Left lung (tissue), 10 donors: Measurements from ENCODE around the gene CSRP1. TPM values are rescaled to one million over a fixed set of nuclear protein-coding genes. Genes with fewer than 3 reads are reported as not detected.

Experiments used
- ATAC-seq: fragments of 200-7000 bp; cut with Tn5 transposase; one replicate; pipeline ENCODE4 v1.9.1; 2020; ENCODE audit warnings: moderate library complexity
- DNase-seq, 4 donors: peaks; one replicate each; pipeline ENCODE4 v3.0.0-alpha.2; 2013 to 2020
- H3K27ac ChIP-seq, 2 donors: fragments of 200-600 bp; sonication (generic) in 1 of 2; one replicate each; pipeline versions ENCODE4 v1.5.0 to v1.8.0; 2020 to 2021
- H3K27me3 ChIP-seq, 2 donors: fragments of 200-600 bp; sonication (generic) in 1 of 2; one replicate each; pipeline versions ENCODE4 v1.5.0 to v1.8.0; 2020 to 2021
- H3K36me3 ChIP-seq, 2 donors: fragments of 200-600 bp; sonication (generic) in 1 of 2; one replicate each; pipeline versions ENCODE4 v1.5.0 to v1.8.0; 2020 to 2021
- H3K4me1 ChIP-seq, 2 donors: fragments of 200-600 bp; one replicate each; pipeline ENCODE4 v1.8.0; 2021
- H3K4me3 ChIP-seq, 2 donors: fragments of 200-600 bp; sonication (generic) in 1 of 2; one replicate each; pipeline versions ENCODE4 v1.5.0 to v1.8.0; 2020 to 2021; ENCODE audit warnings: mild to moderate bottlenecking in 1 of 2
- H3K9me3 ChIP-seq, 2 donors: fragments of 200-600 bp; sonication (generic) in 1 of 2; one replicate each; pipeline versions ENCODE4 v1.5.0 to v1.8.0; 2020 to 2021
- intact Hi-C, 2 donors: fragments of 100-400 bp; cut with DNase I; formaldehyde crosslinking; loops; one replicate each; pipeline versions ENCODE4 v1.11.2 to v1.14.2; 2022
- polyA plus RNA-seq, 6 donors: library from polyadenylated mRNA; unstranded; fragments of 120-200 nt; gene quantifications; one replicate each; pipeline ENCODE4 v1.2.1, GENCODE V29; 2013; ENCODE audit not compliant: insufficient read length in 6 of 6
- total RNA-seq, 2 donors: library from RNA; stranded (reverse); fragmentation: NEBNext Ultra II Directional; extraction: Animal tissue kit (Norgen Biotek cat#: 25700); gene quantifications; one replicate each; pipeline ENCODE4 v1.2.1, GENCODE V29; 2021
- TF ChIP-seq, protein P1 (sequence below), 2 donors: fragments of 200-600 bp; sonication (generic) in 1 of 2; IDR thresholded peaks; one replicate each; pipeline versions ENCODE4 v1.5.0 to v1.8.0; 2021; ENCODE audit warnings: antibody characterized with exemption in 2 of 2
- donor health status: DM: no; HTN: yes; CAD: no.
- donor health status: DM: no; HTN: no; CAD: no.

Gene CSRP1
- total and polyA plus RNA-seq, 8 donors = 215 to 360 (median 254) TPM

DNA sequence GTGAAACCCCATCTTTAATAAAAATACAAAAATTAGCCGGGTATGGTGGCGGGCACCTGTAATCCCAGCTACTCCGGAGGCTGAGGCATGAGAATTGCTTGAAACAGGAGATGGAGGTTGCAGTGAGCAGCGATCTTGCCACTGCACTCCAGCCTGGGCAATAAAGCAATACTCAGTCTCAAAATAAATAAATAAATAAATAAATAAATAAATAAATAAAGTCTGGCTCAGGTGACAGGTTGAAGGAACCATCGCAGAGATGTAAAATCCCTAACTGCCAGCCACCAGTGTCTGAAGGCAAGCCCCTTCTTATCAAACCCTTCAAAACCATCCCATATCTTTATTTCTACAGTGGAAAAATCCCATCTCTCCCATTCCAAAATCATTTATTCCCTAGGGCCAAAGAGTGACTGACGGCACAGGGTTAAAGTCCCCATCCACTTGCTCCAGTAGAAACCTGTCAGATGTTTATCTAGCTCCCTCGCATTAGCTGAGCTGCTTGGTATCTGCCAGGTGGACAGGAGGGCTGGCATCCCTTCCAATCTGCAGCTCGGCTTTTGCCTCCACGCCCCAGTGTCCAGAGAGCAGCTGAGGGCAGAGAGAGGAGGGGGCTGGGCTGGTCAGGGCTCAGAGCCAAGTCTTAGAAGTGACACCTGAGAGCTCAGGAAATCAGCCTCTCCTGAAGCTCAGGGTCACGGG lies 5.0 kb downstream of the CSRP1 start:
- peak in 1 of 4 donors; percentile 63 for DNase-seq
- peak; percentile 1 for ATAC-seq
- H3K27me3 ChIP-seq = no peaks in the 10 kb centered on the region
- peak overlapping the region; percentile 90 to 96 for H3K27ac ChIP-seq
- TF ChIP-seq, protein P1, sequence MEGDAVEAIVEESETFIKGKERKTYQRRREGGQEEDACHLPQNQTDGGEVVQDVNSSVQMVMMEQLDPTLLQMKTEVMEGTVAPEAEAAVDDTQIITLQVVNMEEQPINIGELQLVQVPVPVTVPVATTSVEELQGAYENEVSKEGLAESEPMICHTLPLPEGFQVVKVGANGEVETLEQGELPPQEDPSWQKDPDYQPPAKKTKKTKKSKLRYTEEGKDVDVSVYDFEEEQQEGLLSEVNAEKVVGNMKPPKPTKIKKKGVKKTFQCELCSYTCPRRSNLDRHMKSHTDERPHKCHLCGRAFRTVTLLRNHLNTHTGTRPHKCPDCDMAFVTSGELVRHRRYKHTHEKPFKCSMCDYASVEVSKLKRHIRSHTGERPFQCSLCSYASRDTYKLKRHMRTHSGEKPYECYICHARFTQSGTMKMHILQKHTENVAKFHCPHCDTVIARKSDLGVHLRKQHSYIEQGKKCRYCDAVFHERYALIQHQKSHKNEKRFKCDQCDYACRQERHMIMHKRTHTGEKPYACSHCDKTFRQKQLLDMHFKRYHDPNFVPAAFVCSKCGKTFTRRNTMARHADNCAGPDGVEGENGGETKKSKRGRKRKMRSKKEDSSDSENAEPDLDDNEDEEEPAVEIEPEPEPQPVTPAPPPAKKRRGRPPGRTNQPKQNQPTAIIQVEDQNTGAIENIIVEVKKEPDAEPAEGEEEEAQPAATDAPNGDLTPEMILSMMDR (IDR thresholded peaks at IDR 0.05) = no peak
- peaks cover 58 to 85% of the 10 kb centered on the region in 2 donors for H3K4me1 ChIP-seq
- H3K36me3 ChIP-seq = peaks cover 0 to 8% of the 10 kb centered on the region in 2 donors
- H3K9me3 ChIP-seq = no peaks in the 10 kb centered on the region
- intact Hi-C loops = no loop called here
- H3K4me3 ChIP-seq = no peak overlapping the region

DNA sequence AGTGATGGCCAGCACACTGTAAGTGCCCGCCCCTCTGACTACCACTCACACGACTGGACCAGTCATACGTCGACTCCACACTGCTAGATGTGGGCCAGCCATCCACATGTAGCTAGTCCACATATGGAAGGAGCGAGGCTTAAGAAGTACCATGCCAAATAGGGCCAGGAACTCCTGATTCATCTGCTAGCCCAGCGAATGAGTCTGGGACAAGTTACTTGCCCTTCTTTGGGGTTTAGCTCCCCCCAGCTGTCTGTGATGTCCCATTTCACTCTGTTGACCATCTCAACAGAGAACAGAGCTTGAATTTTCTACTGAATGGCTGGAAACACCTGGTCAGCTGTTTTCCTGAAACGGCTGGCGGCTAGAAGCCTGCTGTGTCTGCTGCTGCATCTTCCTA lies 5.8 kb downstream of the CSRP1 start:
- Histone ChIP-seq H3K4me3 (no peak overlapping the region), H3K9me3 (no peaks in the 10 kb centered on the region), H3K27ac (peak overlapping the region; percentile 57 to 96), H3K4me1 (peaks cover 63 to 85% of the 10 kb centered on the region in 2 donors), H3K36me3 (peaks cover 0 to 11% of the 10 kb centered on the region in 2 donors), H3K27me3 (no peaks in the 10 kb centered on the region)
- intact Hi-C loops = no loop called here
- DNase-seq (no peak), ATAC-seq (no peak)
- TF ChIP-seq, protein P1 (IDR thresholded peaks at IDR 0.05) = no peak

DNA sequence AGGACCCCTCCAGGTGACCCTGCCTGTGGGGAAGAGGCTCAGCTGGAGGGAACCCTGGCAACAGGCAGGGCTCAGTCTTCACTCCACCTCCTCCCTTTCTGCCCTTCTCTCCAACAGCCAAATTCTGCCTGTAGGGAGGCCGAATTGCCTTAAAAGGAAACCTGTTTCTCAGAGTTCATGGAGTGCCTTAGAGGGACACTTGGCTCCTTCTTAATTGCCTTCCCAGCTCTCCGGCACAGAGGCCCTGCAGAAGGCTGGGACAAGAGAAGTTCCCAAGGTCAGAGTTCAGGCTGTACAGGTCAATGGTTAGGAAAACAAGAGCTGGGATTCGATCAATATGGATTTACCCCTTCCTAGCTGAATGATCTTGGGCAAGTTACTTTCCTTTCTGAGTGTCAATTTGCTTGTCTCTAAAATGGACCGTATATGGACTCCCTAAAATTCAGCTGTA lies 6.2 kb downstream of the CSRP1 start:
- peaks cover 0 to 16% of the 10 kb centered on the region in 2 donors for H3K36me3 ChIP-seq
- ATAC-seq (peak; percentile 50), DNase-seq (peak in 1 of 4 donors; percentile 69)
- intact Hi-C loops = no loop called here
- no peaks in the 10 kb centered on the region for H3K27me3 ChIP-seq
- H3K9me3 ChIP-seq = no peaks in the 10 kb centered on the region
- H3K4me3 ChIP-seq = no peak overlapping the region
- TF ChIP-seq, protein P1 (IDR thresholded peaks at IDR 0.05) = no peak
- H3K4me1 ChIP-seq = peaks cover 63 to 85% of the 10 kb centered on the region in 2 donors
- H3K27ac ChIP-seq = peak overlapping the region; percentile 57 to 96

DNA sequence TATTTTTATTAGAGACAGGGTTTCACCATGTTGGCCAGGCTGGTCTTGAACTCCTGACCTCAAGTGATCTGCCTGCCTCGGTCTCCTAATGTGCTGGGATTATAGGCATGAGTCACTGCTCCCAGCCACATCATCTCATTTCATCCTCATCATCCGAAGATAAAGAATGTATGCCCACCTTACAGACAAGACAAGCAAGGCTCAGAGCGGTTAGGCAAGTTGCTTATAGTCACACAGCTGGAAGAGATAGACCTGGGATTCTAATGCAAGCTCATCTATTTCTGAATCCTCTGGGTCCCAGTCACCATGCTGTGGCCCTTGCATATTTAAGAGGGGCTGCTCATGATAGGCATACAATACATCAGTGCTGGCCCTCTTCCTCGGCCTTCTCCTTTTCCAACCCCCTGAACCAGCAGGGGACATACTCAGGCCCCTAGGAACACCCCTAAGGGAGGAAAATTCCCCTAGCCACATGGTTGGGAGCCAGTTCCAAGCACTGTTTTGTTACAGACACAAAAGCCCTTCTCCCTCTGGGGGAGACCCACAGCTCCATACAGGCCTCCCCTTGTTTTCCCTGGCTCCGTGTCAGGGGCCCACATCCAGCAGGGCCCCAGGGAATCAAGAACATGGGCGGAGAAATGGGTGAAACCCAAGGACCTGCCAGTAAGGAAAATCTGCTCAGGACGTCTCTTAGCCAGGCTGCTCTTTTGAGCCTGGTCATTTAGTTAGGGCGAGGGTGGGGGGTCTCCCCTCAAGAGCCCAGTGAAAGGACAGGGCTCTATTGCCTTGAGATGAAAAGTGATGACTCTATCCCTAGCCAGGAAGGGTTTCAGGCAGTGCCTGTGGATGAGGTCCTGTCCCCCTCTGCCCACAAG lies 6.9 kb downstream of the CSRP1 start:
- Histone ChIP-seq H3K4me3 (no peak overlapping the region), H3K27me3 (no peaks in the 10 kb centered on the region), H3K36me3 (peaks cover 0 to 22% of the 10 kb centered on the region in 2 donors), H3K4me1 (peaks cover 63 to 85% of the 10 kb centered on the region in 2 donors), H3K27ac (peak overlapping the region; percentile 57 to 96), H3K9me3 (no peaks in the 10 kb centered on the region)
- ATAC-seq (no peak), DNase-seq (no peak)
- TF ChIP-seq, protein P1 (IDR thresholded peaks at IDR 0.05) = no peak
- intact Hi-C loops = no loop called here

DNA sequence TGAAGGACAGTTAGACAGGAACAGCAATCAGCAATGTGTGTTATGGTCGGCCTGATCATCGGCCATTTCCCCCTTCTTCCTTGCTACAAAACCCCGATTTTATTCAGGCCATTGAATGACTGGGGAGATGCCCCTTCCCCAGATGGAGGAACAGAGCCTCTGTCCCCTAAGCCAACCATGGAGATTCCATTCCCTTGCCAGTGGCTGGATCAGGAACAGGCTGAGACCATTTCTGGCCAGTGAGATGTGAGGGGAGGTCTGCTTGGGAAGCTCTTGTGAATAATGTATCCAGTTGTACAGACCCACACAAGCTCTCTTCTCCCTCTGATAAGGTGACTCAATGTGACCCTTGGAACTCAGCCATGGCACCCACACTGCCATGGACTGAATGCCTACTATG lies 7.7 kb downstream of the CSRP1 start:
- Histone ChIP-seq H3K9me3 (no peaks in the 10 kb centered on the region), H3K4me1 (peaks cover 64 to 85% of the 10 kb centered on the region in 2 donors), H3K4me3 (no peak overlapping the region), H3K36me3 (peaks cover 0 to 29% of the 10 kb centered on the region in 2 donors), H3K27ac (no peak overlapping the region), H3K27me3 (no peaks in the 10 kb centered on the region)
- TF ChIP-seq, protein P1 (IDR thresholded peaks at IDR 0.05) = no peak
- ATAC-seq (no peak), DNase-seq (no peak)
- intact Hi-C loops = no loop called here
